Measurements from ENCODE around the gene DPYSL3.

DNA sequence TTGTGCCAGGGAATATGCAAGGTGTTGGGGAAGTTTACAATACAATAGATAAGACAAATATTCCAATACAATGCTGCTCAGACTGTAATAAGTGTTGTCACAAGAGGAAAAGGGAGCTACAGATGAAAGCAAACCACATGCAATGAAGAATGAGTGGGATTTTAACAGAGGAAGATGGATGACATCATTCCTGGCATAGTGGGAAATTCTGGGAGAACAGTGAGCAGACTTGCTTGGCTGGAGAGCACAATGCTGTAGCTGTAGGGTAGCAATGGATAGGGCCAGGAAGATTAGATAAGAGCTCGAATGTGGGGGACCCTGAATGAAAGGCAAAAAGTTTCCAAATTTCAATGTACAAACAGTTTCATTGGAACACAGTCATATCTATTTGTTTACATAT, 9.5 kb upstream of the DPYSL3 start:
- TF ChIP-seq CTCF (IDR thresholded peaks at IDR 0.05) (no peak), POLR2A (IDR thresholded peaks at IDR 0.05) (no peak)

Data from Peyer's patch (tissue), 4 donors.